HG03439 (cell line): ENCODE measurements around the gene SFTPA2.
"Not testable (repeated sequence)": the region's sequence is repeated elsewhere in the genome, so short reads cannot be mapped to it uniquely, and the experiment has no call there.

Experiments used
- ATAC-seq: cut with Tn5 transposase; IDR thresholded peaks from one replicate; pipeline ENCODE4 v1.9.1; 2021; ENCODE audit warnings: mild to moderate bottlenecking, moderate library complexity; ENCODE audit not compliant: unreplicated experiment

SFTPA2 gene

GRCh38 chr10:79561257-79561656, 1.1 kb upstream of the SFTPA2 start:
- no peak for ATAC-seq

- ATAC-seq, result no peak
Measured at GRCh38 chr10:79559726-79560125, 481 bp downstream of the SFTPA2 start.

- ATAC-seq, result not testable (repeated sequence)
Measured at GRCh38 chr10:79556961-79557360, 3.2 kb downstream of the SFTPA2 start.

GRCh38 chr10:79555354-79556309, 4.6 kb downstream of the SFTPA2 start:
- ATAC-seq, result no peak

- no peak for ATAC-seq
Measured at GRCh38 chr10:79552143-79552542, 8.1 kb downstream of the SFTPA2 start.

GRCh38 chr10:79547973-79548372, 12.2 kb downstream of the SFTPA2 start:
- no peak for ATAC-seq

- not testable (repeated sequence) for ATAC-seq
Measured at GRCh38 chr10:79547128-79547527, 13.1 kb downstream of the SFTPA2 start.

- ATAC-seq, result not testable (repeated sequence)
Measured at GRCh38 chr10:79544926-79545659, 15.1 kb downstream of the SFTPA2 start.

GRCh38 chr10:79544408-79544807, 15.8 kb downstream of the SFTPA2 start:
- not testable (repeated sequence) for ATAC-seq

GRCh38 chr10:79542626-79543025, 17.6 kb downstream of the SFTPA2 start:
- ATAC-seq, result no peak

- peak; percentile 88 for ATAC-seq
Measured at GRCh38 chr10:79540930-79541329, 19.3 kb downstream of the SFTPA2 start.

GRCh38 chr10:79538311-79538710, 21.9 kb downstream of the SFTPA2 start:
- ATAC-seq, result not testable (repeated sequence)

- not testable (repeated sequence) for ATAC-seq
Measured at GRCh38 chr10:79533903-79534175, 26.4 kb downstream of the SFTPA2 start.

- ATAC-seq, result not testable (repeated sequence)
Measured at GRCh38 chr10:79533142-79533902, 26.9 kb downstream of the SFTPA2 start.

GRCh38 chr10:79528261-79528660, 31.9 kb downstream of the SFTPA2 start:
- ATAC-seq, result not testable (repeated sequence)

GRCh38 chr10:79525049-79525710, 35.0 kb downstream of the SFTPA2 start:
- ATAC-seq, result peak; percentile 65

- ATAC-seq, result not testable (repeated sequence)
Measured at GRCh38 chr10:79523157-79523853, 36.9 kb downstream of the SFTPA2 start.

GRCh38 chr10:79522464-79522863, 37.7 kb downstream of the SFTPA2 start:
- ATAC-seq, result not testable (repeated sequence)

- not testable (repeated sequence) for ATAC-seq
Measured at GRCh38 chr10:79521751-79522150, 38.5 kb downstream of the SFTPA2 start.

GRCh38 chr10:79517567-79517966, 42.6 kb downstream of the SFTPA2 start:
- ATAC-seq, result not testable (repeated sequence)
